Measurements from ENCODE around the gene COL2A1.

The COL2A1 gene

GRCh38 chr12:48004053-48004941 lies at the start of gene COL2A1:
COL2A1 (minus strand) TSS chr12:48004476; CDS start chr12:48004321, 155 bp downstream.
- no peak for DNase-seq (ENCODE audit: low read depth)

- DNase-seq (ENCODE audit: low read depth): no peak
These were observed 49.6 kb upstream of the COL2A1 start for GRCh38 chr12:48053883-48054282.

- DNase-seq (ENCODE audit: low read depth): no peak
These were observed 48.8 kb upstream of the COL2A1 start for GRCh38 chr12:48053122-48053521.

GRCh38 chr12:48051681-48052080 lies 47.4 kb upstream of the COL2A1 start:
- no peak for DNase-seq (ENCODE audit: low read depth)

DNA sequence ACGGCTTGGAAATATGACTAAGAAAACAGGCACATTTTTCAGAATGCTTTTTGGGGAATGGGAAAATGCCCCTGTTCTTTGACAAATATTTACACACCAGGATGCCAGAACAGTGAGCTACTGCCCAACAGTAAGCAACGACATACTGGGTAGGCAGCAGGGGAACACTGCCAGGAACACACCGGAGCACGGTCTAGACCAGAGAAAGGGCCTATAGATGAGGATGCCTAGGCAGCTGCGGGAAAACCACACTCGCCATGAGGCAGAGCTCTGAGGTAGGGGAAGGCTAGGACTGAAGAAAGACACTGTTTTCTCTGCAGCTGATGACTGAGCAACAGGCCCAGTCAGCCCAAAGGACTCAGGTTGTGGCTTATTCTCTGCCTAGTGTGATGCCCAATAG lies 45.9 kb upstream of the COL2A1 start:
- no peak for DNase-seq (ENCODE audit: low read depth)

DNA sequence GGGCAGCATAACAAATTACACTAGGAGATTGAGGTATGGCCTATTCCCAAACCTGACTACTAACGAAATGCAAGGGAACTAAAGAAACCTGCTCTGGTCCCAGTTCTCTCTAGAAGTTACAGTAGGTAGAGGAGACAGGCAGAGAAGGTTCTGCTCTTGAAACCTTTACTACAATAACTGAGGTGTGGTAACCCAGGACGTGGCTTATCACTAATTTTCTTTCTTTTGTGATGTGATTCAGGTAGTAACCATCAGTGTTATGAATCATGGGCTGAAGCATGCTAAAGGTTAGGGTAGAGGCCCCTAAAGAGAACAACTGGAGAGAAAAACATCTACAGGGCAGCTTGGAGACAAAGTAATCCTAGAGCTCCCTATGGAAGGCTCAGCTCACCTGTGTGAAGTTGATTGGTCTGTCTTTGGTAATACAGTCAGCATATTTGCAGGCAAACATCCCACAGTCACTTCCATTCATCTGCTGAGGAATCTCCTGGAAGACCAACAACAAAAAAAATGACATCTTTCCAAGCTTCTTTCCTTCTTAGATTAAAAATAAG lies 41.8 kb upstream of the COL2A1 start:
- no peak for DNase-seq (ENCODE audit: low read depth)

GRCh38 chr12:48045061-48045846 lies 41.0 kb upstream of the COL2A1 start:
- DNase-seq (ENCODE audit: low read depth): no peak

GRCh38 chr12:48044396-48044795 lies 40.1 kb upstream of the COL2A1 start:
- no peak for DNase-seq (ENCODE audit: low read depth)

GRCh38 chr12:48043771-48044170 lies 39.5 kb upstream of the COL2A1 start:
- no peak for DNase-seq (ENCODE audit: low read depth)

GRCh38 chr12:48041591-48042423 lies 37.5 kb upstream of the COL2A1 start:
- DNase-seq (ENCODE audit: low read depth): no peak

GRCh38 chr12:48040354-48040753 lies 36.1 kb upstream of the COL2A1 start:
- no peak for DNase-seq (ENCODE audit: low read depth)

DNA sequence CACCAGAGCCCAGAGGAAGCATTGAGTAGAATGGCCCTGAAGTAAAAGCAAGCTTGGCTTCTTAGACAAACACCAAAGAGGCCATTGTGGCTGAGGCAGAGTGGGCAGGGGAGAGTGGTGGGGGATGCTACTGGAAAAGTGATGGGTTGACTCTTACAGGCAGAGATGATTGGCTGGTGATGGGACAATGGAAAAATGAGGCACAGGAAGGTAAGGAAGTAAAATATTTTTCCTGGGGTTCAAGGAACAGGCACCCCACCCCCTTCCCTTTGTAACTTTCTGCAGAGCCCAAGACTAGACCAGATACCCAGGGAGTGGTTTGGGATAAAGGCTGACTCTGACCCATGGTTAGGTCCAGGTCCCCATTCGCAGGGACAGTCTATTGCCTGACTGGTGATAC lies 34.9 kb upstream of the COL2A1 start:
- DNase-seq (ENCODE audit: low read depth): no peak

DNA sequence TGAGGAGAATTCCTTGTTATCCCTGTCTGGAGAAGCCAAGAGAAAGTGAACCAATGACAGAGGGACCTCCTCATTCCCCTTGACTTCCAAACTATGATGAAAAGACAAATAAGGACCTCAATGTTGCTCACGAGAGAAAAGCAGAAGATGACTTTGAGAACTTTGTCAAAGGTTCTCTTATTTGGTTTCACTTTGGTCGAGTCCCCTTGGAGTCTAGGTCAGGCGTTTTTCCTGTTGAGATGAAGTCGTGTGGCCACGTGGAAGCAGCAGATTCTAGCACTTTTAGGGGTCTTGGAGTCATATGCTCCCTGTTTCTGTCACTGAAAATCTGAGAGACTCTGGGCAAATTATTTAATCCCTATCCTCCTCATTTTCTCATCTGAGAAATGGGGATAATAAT lies 33.8 kb upstream of the COL2A1 start:
- DNase-seq (ENCODE audit: low read depth): no peak

- no peak for DNase-seq (ENCODE audit: low read depth)
These were observed 33.1 kb upstream of the COL2A1 start for GRCh38 chr12:48037267-48037915.

DNA sequence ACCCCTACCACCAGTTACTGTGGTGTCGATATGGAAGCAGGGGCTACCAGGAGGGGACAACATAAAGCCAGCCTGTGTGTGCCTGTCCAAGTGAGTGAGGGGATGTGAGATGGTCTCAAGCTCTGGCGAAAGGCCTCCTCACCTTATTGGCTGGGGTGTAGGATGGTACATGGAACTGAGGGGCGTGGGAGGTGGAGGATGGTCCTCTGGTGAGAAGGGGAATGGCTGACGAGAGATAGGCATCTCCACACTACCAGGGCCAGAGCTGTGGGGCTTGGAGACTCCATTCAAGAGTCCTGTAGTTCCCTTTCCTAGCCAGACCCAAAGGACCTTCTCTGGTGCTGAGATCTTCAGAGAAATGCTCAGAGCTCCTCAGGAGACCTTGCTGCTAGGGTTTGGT lies 32.5 kb upstream of the COL2A1 start:
- no peak for DNase-seq (ENCODE audit: low read depth)

DNA sequence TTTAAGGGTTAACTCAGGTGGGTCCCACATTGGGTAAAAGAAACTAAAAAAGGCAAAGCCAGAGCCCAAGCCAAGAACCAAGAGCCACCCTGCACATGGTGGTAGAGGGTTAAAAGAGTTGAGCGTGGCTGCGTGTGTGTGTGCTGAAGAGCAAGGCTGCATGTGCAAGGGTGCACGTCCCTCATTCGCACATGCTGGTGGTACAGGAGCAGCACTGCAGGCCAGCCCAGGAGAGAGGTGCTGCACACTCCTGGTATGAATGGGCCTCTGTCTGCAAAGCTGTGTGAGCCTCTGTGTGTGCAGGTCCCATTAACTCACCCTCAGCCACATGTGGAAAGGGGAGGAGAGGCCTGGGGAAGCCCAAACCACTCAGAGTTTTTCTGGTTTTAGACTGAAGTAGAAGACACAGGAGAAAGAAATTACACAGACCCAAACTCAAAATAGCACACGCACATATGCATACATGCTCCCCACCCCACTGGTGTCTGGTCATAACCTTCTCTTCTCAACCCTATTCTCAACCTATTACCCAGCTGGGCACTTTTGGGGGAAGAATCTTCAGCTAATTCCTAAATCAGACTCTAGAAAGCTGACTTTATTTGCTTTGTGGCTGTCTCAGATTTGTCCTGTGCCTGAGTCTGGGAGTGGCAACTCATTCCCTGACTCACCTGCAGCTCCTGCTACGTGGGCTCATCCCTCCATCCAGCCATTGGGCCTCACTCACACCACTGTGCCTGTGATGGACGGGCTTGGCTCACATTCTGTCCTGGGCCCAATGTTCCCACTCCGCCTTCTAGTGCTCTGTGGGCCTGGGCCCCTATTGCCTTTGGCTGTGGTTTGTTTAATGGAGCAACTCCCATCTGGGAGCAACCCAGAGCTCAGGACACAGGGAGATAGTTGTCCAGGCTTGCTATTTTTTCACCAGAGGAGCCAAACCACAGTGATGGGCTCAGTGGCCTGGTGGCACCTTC lies 30.8 kb upstream of the COL2A1 start:
- no peak for DNase-seq (ENCODE audit: low read depth)

- DNase-seq (ENCODE audit: low read depth): no peak
These were observed 29.2 kb upstream of the COL2A1 start for GRCh38 chr12:48033451-48033850.

- DNase-seq (ENCODE audit: low read depth): no peak
These were observed 28.3 kb upstream of the COL2A1 start for GRCh38 chr12:48032597-48032996.

- DNase-seq (ENCODE audit: low read depth): no peak
These were observed 27.1 kb upstream of the COL2A1 start for GRCh38 chr12:48031135-48031960.

Data from stimulated activated CD4-positive, alpha-beta T cell treated with anti-CD3 and anti-CD28 coated beads, Interleukin-2, amount 100 ng/mL, for 4 hours (primary cell).